ENCODE data around the gene TAX1BP1. TPM values are rescaled to one million over a fixed set of nuclear protein-coding genes. Genes with fewer than 3 reads are reported as not detected.

The TAX1BP1 gene
- total RNA-seq, 1 experiment from 2014 or later, result 190 TPM

DNA sequence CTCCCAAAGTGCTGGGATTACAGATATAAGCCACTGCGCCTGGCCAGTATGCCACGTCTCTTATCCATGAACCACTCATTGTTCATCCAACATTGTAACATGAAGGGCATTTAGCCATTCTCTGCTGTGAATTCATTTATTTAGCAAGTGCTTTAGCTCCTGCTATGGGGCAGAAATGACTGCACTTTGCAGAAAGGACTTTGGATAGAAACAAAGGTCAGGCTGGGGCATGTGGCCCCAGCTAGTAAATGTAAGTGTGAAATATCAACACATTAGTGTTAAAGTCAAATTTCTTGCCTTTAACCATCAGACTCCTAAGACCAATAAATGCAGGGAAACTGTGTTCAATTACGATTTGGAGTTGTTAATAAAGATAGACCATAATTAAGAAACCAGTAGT lies 27.7 kb upstream of the TAX1BP1 start:
- peaks cover 52% of the 10 kb centered on the region for H3K4me1 Mint-ChIP-seq (ENCODE audit: low read depth, unreplicated experiment)

GRCh38 chr7:27714831-27715444 lies 25.0 kb upstream of the TAX1BP1 start:
- Mint-ChIP-seq H3K4me3 (ENCODE audit: low read depth, unreplicated experiment) (no peak overlapping the region), H3K27me3 (ENCODE audit: unreplicated experiment) (no peaks in the 10 kb centered on the region), H3K9me3 (ENCODE audit: low read depth, unreplicated experiment) (peaks cover 3% of the 10 kb centered on the region), H3K36me3 (ENCODE audit: insufficient read depth, unreplicated experiment) (no peaks in the 10 kb centered on the region), H3K27ac (ENCODE audit: unreplicated experiment) (peak overlapping the region; percentile 8), H3K4me1 (ENCODE audit: low read depth, unreplicated experiment) (peaks cover 52% of the 10 kb centered on the region)
- CTCF ChIA-PET, result interaction anchor here (0.7 to 1.8 kb wide), 9 partner anchors 8 to 60 kb away, joined by 3 to 5 read pairs (median 4); partner anchors contain the start of gene HIBADH
- no peak for TF ChIP-seq CTCF (IDR thresholded peaks at IDR 0.05; ENCODE audit: unreplicated experiment)
- BruUV-seq (replicated peaks), result no TSS peak
- DNase-seq, result peak; percentile 35
- intact Hi-C loops (cut with micrococcal nuclease; ENCODE audit: unreplicated experiment), result no loop called here

More for the DNA sequence above, 27.7 kb upstream of the TAX1BP1 start:
- Mint-ChIP-seq H3K9me3 (ENCODE audit: low read depth, unreplicated experiment) (peaks cover 3% of the 10 kb centered on the region), H3K4me3 (ENCODE audit: low read depth, unreplicated experiment) (no peak overlapping the region), H3K27me3 (ENCODE audit: unreplicated experiment) (no peaks in the 10 kb centered on the region), H3K36me3 (ENCODE audit: insufficient read depth, unreplicated experiment) (no peaks in the 10 kb centered on the region), H3K27ac (ENCODE audit: unreplicated experiment) (no peak overlapping the region)
- no peak for TF ChIP-seq CTCF (IDR thresholded peaks at IDR 0.05; ENCODE audit: unreplicated experiment)
- no peak for DNase-seq
- CTCF ChIA-PET, result no interaction called here
- no TSS peak for BruUV-seq (replicated peaks)
- intact Hi-C loops (cut with micrococcal nuclease; ENCODE audit: unreplicated experiment), result no loop called here

- TF ChIP-seq CTCF (IDR thresholded peaks at IDR 0.05; ENCODE audit: unreplicated experiment), result no peak
- CTCF ChIA-PET, result interaction anchor here (0.8 to 1.7 kb wide), 6 partner anchors 8 to 117 kb away, joined by 3 to 5 read pairs (median 4); no protein-coding TSS in a partner anchor
- intact Hi-C loops (cut with micrococcal nuclease; ENCODE audit: unreplicated experiment), result no loop called here
- Mint-ChIP-seq H3K36me3 (ENCODE audit: insufficient read depth, unreplicated experiment) (no peaks in the 10 kb centered on the region), H3K4me3 (ENCODE audit: low read depth, unreplicated experiment) (no peak overlapping the region), H3K9me3 (ENCODE audit: low read depth, unreplicated experiment) (no peaks in the 10 kb centered on the region), H3K4me1 (ENCODE audit: low read depth, unreplicated experiment) (peaks cover 32% of the 10 kb centered on the region), H3K27me3 (ENCODE audit: unreplicated experiment) (no peaks in the 10 kb centered on the region), H3K27ac (ENCODE audit: unreplicated experiment) (no peak overlapping the region)
- no TSS peak for BruUV-seq (replicated peaks)
- peak; percentile 58 for DNase-seq
Measured at GRCh38 chr7:27723085-27723484, 16.9 kb upstream of the TAX1BP1 start.

GRCh38 chr7:27727058-27727457 lies 12.9 kb upstream of the TAX1BP1 start:
- DNase-seq, result no peak
- Mint-ChIP-seq H3K9me3 (ENCODE audit: low read depth, unreplicated experiment) (no peaks in the 10 kb centered on the region), H3K4me3 (ENCODE audit: low read depth, unreplicated experiment) (no peak overlapping the region), H3K27ac (ENCODE audit: unreplicated experiment) (no peak overlapping the region), H3K27me3 (ENCODE audit: unreplicated experiment) (no peaks in the 10 kb centered on the region), H3K4me1 (ENCODE audit: low read depth, unreplicated experiment) (no peaks in the 10 kb centered on the region), H3K36me3 (ENCODE audit: insufficient read depth, unreplicated experiment) (no peaks in the 10 kb centered on the region)
- TF ChIP-seq CTCF (IDR thresholded peaks at IDR 0.05; ENCODE audit: unreplicated experiment), result no peak
- BruUV-seq (replicated peaks), result no TSS peak
- intact Hi-C loops (cut with micrococcal nuclease; ENCODE audit: unreplicated experiment), result no loop called here
- CTCF ChIA-PET, result no interaction called here
